ENCODE measurements around the gene CFAP141. TPM values are rescaled to one million over a fixed set of nuclear protein-coding genes. Genes with fewer than 3 reads are reported as not detected.
"Not testable (repeated sequence)": the region's sequence is repeated elsewhere in the genome, so short reads cannot be mapped to it uniquely, and the experiment has no call there.

CFAP141 gene
- polyA plus RNA-seq, 1 donor from 2014 or later = not detected

DNA sequence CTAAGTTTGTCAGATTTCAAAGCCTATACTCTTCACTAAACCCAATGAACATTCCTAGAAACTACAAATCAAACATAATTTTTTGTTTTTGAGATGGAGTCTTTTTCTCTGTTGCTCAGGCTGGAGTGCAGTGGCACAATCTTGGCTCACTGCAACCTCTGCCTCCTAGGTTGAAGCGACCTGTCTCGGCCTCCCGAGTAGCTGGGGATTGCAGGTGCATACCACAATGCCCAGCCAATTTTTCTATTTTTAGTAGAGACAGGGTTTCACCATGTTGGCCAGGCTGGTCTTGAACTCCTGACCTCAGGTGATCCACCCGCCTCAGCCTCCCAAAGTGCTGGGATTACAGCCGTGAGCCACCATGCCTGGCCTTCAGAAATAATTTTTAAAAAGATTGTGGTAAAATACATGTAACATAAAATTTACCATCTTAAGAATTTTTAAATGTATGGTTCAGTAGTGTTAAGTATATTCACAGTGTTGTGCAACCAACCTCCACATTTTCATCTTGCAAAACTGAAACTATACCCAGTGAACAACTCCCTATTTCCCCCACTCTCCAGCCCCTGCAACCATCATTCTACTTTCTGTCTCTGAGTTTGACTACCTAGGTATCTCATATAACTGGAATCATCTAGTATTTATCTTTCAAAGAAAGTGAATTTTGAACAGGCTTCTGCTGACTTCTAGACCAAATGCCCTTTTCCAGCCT lies 2.7 kb upstream of the CFAP141 start:
- Histone ChIP-seq H2AFZ (ENCODE audit: low read depth, low read length) (no peak overlapping the region), H4K20me1 (ENCODE audit: insufficient read depth) (no peaks in the 10 kb centered on the region), H3K27me3 (ENCODE audit: insufficient read depth, low read depth, low read length) (no peaks in the 10 kb centered on the region), H3F3A (ENCODE audit: insufficient read depth, low read length, poor library complexity, severe bottlenecking) (no peaks in the 10 kb centered on the region), H3K4me3 (ENCODE audit: low read length) (no peak overlapping the region), H3K79me2 (replicated peaks; ENCODE audit: insufficient read depth, low read length) (peaks cover 5% of the 10 kb centered on the region), H3K9ac (ENCODE audit: low read length) (no peak overlapping the region), H3K9me2 (ENCODE audit: insufficient read depth, low read length) (no peaks in the 10 kb centered on the region), H3K27ac (ENCODE audit: low read length) (no peak overlapping the region), H3K4me2 (ENCODE audit: low read length) (no peak overlapping the region), H3K9me3 (ENCODE audit: low read length) (no peaks in the 10 kb centered on the region), H3K36me3 (ENCODE audit: insufficient read depth, low read length) (peaks cover 7% of the 10 kb centered on the region)
- TF ChIP-seq EP300 (conservative IDR thresholded peaks at IDR 0.05; ENCODE audit: poor library complexity, severe bottlenecking) = no peak
- TF ChIP-seq SMC3 (conservative IDR thresholded peaks at IDR 0.05; ENCODE audit: poor library complexity) = no peak
- no peak for TF ChIP-seq TAF1 (IDR thresholded peaks at IDR 0.05; ENCODE audit: low read depth)
- no peak for TF ChIP-seq RAD21 (conservative IDR thresholded peaks at IDR 0.05)
- TF ChIP-seq, protein P1, sequence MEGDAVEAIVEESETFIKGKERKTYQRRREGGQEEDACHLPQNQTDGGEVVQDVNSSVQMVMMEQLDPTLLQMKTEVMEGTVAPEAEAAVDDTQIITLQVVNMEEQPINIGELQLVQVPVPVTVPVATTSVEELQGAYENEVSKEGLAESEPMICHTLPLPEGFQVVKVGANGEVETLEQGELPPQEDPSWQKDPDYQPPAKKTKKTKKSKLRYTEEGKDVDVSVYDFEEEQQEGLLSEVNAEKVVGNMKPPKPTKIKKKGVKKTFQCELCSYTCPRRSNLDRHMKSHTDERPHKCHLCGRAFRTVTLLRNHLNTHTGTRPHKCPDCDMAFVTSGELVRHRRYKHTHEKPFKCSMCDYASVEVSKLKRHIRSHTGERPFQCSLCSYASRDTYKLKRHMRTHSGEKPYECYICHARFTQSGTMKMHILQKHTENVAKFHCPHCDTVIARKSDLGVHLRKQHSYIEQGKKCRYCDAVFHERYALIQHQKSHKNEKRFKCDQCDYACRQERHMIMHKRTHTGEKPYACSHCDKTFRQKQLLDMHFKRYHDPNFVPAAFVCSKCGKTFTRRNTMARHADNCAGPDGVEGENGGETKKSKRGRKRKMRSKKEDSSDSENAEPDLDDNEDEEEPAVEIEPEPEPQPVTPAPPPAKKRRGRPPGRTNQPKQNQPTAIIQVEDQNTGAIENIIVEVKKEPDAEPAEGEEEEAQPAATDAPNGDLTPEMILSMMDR (IDR thresholded peaks at IDR 0.05; ENCODE audit: poor library complexity, severe bottlenecking) = no peak
- TF ChIP-seq EZH2 (IDR thresholded peaks at IDR 0.05; ENCODE audit: borderline replicate concordance, insufficient read depth, low read length, poor library complexity, severe bottlenecking) = no peak
- no peak for TF ChIP-seq POLR2AphosphoS5 (IDR thresholded peaks at IDR 0.05)
- TF ChIP-seq MXI1 (conservative IDR thresholded peaks at IDR 0.05; ENCODE audit: poor library complexity, severe bottlenecking) = no peak
- TF ChIP-seq, protein P2, sequence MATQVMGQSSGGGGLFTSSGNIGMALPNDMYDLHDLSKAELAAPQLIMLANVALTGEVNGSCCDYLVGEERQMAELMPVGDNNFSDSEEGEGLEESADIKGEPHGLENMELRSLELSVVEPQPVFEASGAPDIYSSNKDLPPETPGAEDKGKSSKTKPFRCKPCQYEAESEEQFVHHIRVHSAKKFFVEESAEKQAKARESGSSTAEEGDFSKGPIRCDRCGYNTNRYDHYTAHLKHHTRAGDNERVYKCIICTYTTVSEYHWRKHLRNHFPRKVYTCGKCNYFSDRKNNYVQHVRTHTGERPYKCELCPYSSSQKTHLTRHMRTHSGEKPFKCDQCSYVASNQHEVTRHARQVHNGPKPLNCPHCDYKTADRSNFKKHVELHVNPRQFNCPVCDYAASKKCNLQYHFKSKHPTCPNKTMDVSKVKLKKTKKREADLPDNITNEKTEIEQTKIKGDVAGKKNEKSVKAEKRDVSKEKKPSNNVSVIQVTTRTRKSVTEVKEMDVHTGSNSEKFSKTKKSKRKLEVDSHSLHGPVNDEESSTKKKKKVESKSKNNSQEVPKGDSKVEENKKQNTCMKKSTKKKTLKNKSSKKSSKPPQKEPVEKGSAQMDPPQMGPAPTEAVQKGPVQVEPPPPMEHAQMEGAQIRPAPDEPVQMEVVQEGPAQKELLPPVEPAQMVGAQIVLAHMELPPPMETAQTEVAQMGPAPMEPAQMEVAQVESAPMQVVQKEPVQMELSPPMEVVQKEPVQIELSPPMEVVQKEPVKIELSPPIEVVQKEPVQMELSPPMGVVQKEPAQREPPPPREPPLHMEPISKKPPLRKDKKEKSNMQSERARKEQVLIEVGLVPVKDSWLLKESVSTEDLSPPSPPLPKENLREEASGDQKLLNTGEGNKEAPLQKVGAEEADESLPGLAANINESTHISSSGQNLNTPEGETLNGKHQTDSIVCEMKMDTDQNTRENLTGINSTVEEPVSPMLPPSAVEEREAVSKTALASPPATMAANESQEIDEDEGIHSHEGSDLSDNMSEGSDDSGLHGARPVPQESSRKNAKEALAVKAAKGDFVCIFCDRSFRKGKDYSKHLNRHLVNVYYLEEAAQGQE (IDR thresholded peaks at IDR 0.05; ENCODE audit: borderline replicate concordance) = no peak

DNA sequence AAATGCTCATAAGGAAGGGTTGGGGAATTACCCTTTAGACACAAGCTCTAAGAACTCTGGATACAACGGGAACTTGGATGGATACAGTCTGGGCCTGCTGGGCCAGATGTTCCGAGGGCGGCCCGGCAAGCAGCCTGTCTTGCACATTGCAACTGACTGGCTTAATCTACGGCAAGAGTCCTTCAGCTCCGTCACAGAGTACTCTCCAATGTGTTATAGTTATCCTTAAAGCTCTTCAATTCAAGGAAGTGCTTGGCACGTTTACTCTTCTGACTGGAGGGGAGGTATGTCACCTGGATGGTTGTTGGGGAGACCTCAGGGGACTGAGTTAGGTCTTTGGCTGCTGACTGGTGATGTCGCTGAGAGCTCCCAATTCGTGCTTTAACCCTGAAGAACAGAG lies 1.1 kb upstream of the CFAP141 start:
- Histone ChIP-seq H3K27me3 (ENCODE audit: insufficient read depth, low read depth, low read length) (no peaks in the 10 kb centered on the region), H3F3A (ENCODE audit: insufficient read depth, low read length, poor library complexity, severe bottlenecking) (no peaks in the 10 kb centered on the region), H3K79me2 (replicated peaks; ENCODE audit: insufficient read depth, low read length) (no peaks in the 10 kb centered on the region), H3K4me3 (ENCODE audit: low read length) (no peak overlapping the region), H4K20me1 (ENCODE audit: insufficient read depth) (no peaks in the 10 kb centered on the region), H3K4me2 (ENCODE audit: low read length) (no peak overlapping the region), H2AFZ (ENCODE audit: low read depth, low read length) (no peak overlapping the region), H3K9me2 (ENCODE audit: insufficient read depth, low read length) (no peaks in the 10 kb centered on the region), H3K27ac (ENCODE audit: low read length) (peak overlapping the region; percentile 66), H3K9me3 (ENCODE audit: low read length) (no peaks in the 10 kb centered on the region), H3K9ac (ENCODE audit: low read length) (no peak overlapping the region), H3K36me3 (ENCODE audit: insufficient read depth, low read length) (peaks cover 7% of the 10 kb centered on the region)
- TF ChIP-seq EP300 (conservative IDR thresholded peaks at IDR 0.05; ENCODE audit: poor library complexity, severe bottlenecking) = no peak
- no peak for TF ChIP-seq SMC3 (conservative IDR thresholded peaks at IDR 0.05; ENCODE audit: poor library complexity)
- TF ChIP-seq POLR2AphosphoS5 (IDR thresholded peaks at IDR 0.05) = no peak
- TF ChIP-seq TAF1 (IDR thresholded peaks at IDR 0.05; ENCODE audit: low read depth) = no peak
- no peak for TF ChIP-seq RAD21 (conservative IDR thresholded peaks at IDR 0.05)
- no peak for TF ChIP-seq MXI1 (conservative IDR thresholded peaks at IDR 0.05; ENCODE audit: poor library complexity, severe bottlenecking)
- TF ChIP-seq, protein P2 (IDR thresholded peaks at IDR 0.05; ENCODE audit: borderline replicate concordance) = no peak
- no peak for TF ChIP-seq EZH2 (IDR thresholded peaks at IDR 0.05; ENCODE audit: borderline replicate concordance, insufficient read depth, low read length, poor library complexity, severe bottlenecking)
- TF ChIP-seq, protein P1 (IDR thresholded peaks at IDR 0.05; ENCODE audit: poor library complexity, severe bottlenecking) = no peak

DNA sequence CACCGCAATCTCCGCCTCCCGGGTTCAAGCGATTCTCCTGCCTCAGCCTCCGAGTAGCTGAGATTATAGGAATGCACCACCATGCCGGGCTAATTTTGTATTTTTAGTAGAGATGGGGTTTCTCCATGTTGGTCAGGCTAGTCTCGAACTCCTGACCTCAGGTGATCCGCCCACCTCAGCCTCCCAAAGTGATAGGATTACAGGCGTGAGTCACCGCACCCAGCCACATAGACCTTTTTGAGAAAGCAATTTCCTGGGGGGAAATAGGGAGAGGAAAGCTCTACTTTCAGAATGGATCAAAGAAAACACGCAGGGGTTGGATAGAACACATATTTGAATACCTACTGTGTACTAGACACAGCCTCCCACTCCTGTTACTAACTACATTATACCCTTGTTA lies 355 bp downstream of the CFAP141 start:
- not testable (repeated sequence) for H3F3A ChIP-seq (ENCODE audit: insufficient read depth, low read length, poor library complexity, severe bottlenecking); H2AFZ ChIP-seq (ENCODE audit: low read depth, low read length); H3K79me2 ChIP-seq (replicated peaks; ENCODE audit: insufficient read depth, low read length); H3K4me2 ChIP-seq (ENCODE audit: low read length); H3K4me3 ChIP-seq (ENCODE audit: low read length); H3K36me3 ChIP-seq (ENCODE audit: insufficient read depth, low read length); H3K9ac ChIP-seq (ENCODE audit: low read length); H4K20me1 ChIP-seq (ENCODE audit: insufficient read depth); H3K9me3 ChIP-seq (ENCODE audit: low read length); H3K27me3 ChIP-seq (ENCODE audit: insufficient read depth, low read depth, low read length); H3K9me2 ChIP-seq (ENCODE audit: insufficient read depth, low read length)
- peak overlapping the region; percentile 66 for H3K27ac ChIP-seq (ENCODE audit: low read length)
